Fibroblast of skin of abdomen (primary cell): ENCODE measurements around the gene CDC42BPA.
"Not testable (repeated sequence)": the region's sequence is repeated elsewhere in the genome, so short reads cannot be mapped to it uniquely, and the experiment has no call there.

Experiments used
- DNase-seq: peaks from one replicate; pipeline ENCODE4 v3.0.0-alpha.2; 2013

Gene CDC42BPA

DNA sequence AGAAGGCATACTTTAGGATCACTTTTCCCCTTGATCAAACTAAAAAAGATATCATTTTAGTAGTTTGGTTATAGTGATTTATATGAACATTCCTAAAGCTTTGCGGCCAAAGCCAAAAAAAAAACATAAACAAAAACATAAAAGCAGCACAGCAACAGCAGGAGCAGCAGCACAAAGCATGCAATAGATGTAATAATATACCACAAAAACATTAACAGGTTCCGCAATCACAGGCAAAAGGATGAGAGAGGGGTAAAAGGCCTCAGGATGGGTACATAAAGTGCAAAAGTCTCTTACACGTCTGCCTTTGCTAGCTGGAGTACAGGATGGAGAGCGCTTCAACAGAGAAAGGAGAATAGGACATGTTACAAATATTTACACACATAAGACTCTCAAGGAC, 259.2 kb downstream of the CDC42BPA start:
- DNase-seq: no peak

DNA sequence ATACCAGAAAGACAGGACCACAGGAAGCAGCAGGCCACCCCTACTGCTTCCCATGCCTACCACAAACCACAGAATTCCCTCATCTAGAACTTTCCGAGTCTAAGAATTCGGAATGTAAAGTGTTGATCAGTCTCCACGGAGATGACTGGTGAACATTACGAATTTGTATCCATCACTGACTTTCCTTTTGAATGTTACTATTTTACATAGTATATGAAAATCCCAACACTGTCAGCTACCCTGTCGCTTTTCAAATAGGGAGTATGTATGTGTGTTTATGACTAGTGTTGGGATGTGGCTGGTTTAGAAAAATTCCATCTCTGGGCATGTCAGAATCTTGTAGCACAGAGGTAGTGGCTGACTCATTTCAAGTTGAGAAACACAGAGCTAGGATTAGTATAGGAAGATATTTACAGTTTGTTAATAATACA, 260.0 kb downstream of the CDC42BPA start:
- DNase-seq: peak; percentile 55

DNA sequence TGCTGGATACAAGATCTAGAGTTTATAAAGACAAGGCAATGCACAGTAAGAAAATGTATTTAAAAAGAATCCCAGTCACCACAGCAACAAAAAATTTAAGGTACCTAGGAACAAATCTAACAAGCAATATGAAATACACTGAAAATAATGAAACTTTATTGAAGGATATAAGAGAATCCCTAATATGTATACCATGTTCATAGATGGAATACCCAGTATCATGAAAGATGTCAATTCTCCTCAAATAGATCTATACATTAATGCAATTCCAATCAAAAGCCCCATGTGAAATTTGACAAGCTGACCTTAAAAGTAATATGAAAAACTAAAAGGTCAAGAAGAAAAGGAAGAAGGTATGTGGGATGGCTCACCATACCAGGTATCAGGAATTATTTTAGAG, 269.0 kb downstream of the CDC42BPA start:
- no peak for DNase-seq

DNA sequence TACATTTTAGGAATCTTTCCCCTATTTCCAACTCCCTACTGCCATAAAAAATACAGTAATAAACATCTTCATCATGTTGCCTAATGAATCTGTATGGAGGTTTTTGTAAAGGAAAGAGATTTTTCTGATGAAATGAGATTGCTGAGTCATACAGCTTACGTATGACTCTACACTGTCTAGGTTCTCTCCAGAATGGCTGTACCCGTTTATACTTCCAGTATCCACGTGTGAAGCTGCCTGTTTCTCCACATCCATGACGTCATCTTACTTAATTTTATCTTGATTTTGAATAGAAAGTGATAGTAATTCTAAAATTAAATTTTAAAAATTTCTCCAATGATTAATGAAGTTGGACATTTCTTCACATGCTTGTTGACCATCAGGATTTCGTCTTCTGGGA, 274.5 kb downstream of the CDC42BPA start:
- peak; percentile 48 for DNase-seq

DNA sequence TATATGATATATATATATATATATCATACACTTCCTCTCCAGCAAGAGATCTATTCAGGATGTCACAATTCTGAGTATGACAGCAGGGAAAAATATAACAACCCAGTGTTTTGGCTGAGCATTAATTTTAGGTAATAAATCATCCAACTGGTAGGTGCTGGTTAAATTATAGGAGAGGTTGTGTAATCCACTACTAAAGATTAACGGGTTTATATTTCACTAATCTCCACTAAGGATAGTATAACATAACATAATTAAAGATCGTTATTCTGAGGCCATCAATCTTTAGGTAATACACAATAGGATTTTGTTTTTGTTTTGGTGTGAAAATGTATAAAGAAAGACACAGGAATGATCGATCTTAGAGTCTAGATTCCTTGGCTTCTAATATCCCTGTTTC, 276.0 kb downstream of the CDC42BPA start:
- no peak for DNase-seq

DNA sequence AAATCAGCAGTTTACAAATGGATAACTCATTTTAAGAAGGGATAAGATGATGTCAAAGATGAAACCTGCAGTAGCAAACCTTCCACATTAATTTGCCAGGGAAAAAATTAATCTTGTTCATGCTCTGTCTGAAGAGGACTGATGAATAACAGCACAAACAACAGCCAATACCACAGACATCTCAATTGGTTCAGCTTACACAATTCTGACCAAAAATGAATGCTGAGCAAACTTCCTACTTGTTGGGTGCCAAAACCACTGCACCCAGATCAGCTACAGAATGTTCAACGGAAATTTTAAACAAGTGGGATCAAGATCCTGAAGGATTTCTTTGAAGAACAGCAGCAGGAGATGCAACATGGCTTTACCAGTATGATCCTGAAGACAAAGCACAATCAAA, 279.9 kb downstream of the CDC42BPA start:
- peak; percentile 14 for DNase-seq

DNA sequence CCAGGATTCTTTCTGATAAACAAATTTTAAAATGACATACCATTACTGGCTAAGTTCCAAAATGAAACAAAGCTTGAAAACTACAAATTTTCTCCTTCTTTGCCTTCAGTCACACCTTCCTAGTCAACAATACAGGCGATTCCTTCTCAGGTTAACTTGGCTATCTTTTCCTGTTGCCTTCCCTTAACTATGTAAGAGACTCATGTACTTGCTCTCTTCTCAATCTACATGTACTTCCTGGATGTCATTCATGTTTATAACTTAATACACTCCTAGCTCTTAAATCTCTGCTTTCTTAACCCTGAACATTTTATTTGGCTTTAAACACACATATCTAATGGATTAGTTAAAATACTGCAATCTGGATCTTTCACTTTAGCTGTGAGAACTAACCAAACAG, 281.2 kb downstream of the CDC42BPA start:
- DNase-seq: no peak

DNA sequence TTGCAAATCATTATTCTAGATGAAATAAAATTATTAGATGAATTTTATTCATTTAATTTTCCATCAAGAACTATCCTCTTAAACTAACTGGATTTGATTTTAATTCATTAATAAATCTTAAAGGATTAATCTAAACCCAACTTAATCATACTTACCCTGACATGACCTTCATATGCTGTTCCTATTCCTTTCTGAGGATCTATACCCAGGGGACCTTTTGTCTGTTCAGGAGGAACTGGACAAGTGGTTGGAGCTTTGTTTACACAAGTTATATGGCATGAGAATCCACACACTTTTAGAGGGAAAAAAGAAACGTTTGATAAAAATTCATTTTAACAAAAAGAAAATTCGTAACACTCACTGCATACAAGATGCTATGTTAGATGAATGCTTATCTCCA, 283.0 kb downstream of the CDC42BPA start:
- DNase-seq: no peak

DNA sequence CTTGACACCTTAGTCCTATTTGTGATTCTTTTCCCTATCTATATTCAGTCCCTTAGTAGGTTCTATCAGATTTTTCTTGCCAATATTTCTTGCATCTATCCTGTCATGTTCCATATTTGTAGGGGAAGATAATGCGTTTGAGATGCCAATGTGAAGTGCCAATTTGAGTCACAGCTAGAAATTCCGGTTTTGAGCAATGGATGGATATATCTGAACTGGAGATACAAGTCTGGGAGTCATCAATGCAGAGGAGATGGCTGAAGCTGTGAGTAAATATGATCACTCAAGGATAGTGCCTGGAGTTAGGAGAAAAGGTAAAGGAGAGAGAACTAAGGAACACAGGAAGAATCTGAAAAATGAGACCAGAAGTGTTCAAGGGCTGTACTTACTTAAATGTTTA, 284.4 kb downstream of the CDC42BPA start:
- no peak for DNase-seq

DNA sequence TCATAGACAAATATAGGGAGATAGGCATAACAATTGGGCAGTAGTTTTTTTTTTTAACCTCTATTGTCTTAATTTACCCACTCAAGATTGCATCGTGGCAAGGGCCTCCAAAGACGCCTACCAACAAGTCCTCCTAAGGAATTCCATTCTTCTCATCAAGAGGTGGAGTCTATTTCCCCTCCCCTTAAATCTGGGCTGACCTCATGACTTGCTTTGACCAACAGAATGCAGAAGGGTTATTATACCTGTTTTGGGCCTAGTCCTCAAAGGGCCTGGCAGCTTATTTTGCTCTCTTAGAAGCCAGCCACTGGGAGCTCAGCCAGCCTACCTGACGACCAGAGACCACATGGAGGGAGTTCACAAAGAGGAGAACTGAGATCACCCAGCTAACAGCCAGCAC, 285.9 kb downstream of the CDC42BPA start:
- DNase-seq: no peak

DNA sequence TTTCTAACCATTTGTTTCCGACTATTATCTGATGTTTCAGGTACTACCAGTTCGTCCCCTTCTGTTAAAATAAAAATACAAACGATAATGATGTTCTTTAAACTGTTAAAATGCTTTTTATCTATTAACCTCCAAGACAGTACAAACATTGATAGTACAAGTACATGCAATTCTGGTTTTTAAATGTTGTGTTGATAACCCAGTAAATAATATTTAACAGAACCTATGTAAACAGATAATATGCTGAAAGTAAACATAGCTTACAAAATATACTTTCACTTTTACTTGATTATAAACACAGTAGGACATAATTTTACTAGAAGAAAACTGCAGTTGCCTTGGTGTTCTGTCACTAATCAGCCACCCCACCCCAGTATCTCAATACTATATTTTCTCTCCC, 301.3 kb downstream of the CDC42BPA start:
- no peak for DNase-seq

DNA sequence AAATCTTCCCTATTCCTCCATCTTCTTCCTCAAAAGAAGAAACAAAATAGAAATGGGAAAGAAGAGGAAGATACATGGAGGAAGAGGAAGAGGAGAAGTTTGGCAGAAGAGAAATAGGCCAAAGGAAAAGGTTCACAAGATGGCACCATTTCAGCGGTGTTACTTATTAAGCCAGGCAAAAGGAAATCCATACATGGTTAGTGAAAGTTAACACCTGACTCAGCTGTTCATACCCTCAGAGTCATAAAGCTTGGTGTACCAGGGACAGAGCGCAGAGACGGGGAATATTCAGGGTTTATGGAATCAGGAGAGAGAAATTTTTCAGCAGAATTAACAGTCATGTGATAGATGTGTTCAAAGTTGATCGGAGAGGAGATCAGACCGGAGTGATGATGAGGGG, 307.6 kb downstream of the CDC42BPA start:
- DNase-seq: no peak

DNA sequence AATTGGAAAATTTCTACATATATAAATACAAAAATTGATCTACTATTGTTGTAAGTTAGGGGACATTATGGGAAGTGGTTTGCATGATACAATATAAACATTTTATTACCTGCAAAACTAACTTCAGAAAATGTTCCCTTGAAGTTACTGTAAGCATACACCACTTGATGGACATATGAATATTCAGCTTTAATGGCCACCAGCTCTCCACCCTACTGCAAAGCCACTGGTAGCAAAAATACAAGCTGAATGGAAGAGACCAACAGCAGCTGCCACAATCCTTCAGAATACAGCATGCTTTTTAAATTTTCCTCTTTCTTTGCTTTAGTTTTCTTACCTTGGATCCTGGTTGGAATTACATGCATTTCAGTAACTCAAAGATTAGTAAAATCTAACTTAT, 308.4 kb downstream of the CDC42BPA start:
- DNase-seq: no peak

DNA sequence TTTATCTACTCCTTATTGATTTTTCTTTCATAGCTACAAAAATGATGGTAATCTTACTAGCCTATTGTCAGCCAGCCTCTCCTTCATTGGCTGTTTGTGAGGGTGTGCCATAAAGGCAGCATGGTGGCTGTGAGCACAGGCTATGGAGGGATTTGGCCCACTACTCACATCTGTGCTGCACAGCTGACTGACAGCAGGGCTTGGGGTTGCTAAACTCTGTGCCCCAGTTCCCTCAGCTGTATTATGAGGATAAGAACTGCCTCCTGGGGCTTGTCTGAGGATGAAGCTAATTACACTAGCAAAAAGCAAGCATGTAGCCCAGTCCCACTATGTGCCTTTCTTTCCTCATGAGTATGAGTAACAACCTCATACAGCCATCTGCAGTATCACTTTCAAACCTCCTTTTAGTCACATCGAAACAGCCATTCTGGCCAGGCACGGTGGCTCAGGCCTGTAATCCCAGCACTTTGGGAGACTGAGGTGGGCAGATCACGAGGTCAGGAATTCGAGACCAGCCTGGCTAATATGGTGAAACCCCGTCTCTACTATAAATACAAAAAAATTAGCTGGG, 312.0 kb downstream of the CDC42BPA start:
- DNase-seq: no peak

DNA sequence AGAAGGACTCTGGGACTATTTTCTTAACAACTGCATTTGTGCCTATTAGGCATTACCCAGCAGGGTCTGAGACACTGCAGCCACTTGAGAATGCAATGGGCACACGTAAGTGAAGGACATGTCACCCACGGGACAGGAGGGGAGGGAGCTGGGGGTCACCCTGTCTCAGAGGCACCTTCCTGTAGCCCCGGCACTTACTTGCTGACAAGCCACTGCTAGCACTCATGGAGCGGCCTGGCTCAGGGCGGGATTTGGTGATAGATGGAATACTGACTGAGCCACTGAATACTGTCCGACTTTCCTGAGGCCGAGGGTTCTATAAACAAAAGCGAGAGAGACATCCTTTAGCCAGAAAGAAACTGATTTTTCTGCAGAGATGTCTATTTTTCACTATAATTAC, 313.5 kb downstream of the CDC42BPA start:
- DNase-seq: no peak

DNA sequence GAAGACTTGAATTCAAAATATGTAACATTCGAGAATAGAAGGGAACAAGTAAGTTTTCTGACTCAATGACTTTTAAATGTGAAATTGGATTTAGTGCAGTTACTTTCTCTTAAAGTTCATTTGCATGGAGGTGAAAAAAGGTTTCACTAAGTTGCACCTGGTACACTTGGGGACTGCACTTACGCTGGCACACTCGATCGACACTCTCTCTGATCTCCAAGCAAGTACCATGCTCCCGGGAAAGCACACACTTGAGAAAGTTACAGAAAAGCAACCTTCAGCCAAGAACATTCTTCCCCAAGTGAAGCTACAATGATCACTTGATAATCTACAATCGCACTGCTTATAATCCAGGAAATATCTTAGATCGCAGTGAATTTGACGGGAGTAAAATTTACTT, 315.1 kb downstream of the CDC42BPA start:
- DNase-seq: no peak

DNA sequence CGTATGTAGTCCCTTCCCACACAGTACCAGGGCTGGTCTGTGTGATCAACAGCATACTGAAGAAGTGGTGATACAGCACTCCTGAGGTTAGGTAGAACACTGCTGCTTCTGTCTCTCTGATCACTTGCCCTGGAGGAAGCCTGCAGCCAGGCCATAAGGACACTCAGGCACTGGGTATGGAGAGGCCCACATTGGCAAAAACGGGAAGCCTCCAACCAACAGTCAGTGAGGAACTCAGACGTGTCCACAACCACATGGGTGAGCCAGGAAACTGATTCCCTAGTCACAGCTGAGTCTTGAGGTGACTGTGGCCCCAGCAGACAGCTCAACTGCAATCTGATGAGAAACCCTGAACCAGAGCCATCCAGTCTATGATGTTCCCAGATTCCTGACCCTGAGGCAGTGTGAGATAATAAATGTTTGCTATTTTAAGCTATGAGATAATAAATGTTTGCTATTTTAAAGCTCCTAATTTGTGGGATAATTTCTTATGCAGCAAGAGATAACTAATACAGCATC, 315.7 kb downstream of the CDC42BPA start:
- DNase-seq: no peak

DNA sequence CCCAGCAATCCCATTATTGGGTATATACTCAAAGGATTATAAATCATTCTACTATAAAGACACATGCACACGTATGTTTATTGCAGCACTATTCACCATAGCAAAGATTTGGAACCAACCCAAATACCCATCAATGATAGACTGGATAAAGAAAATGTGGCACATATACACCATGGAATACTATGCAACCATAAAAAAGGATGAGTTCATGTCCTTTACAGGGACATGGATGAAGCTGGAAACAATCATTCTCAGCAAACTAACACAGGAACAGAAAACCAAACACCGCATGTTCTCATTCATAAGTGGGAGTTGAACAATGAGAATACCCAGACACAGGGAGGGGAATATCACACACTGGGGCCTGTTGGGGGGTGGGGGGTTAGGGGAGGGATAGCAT, 318.7 kb downstream of the CDC42BPA start:
- DNase-seq: not testable (repeated sequence)

DNA sequence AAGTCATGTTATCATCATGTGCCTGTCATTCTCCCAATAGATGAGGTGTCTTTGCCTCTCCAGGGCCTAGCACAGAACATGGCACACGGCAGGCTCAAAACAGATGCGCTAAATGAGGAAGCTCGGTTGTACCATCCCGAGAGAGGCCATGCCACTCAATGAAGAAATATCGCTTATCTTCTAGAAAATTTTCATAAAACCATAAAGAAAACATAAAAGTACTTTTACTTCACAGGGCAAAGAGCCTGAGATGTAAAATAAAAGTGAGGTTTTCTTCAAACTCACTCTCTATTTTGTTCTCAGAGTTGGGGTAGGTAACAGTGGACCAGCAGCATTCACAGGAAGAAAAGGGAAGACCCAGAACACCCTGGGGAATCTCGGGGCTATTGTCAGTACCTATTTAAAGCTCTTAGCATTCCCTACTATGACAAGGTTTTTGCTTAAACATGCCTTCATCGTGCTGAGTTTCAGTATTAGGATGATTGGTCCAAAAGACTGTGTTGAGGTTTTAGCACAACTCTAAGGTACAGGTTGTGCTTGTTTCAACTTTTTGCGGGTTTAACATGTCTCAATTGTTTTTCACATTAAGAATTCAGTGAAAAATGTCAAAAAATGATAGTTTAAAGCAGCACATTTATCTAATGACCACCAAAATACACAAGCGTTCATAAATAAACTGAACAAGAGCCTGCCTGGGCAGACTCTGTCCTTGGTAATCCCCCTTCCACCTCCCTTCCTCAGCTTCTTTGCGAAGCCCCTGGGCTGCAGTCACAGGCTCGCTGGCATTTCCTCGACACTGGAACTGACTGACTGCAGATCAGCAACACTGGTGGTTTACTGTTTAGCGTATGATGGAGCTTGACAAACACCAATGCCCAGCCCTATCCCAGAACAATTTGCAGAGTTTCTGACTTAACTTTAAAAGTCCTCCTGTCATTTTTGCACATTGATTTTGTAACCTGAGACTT, 322.6 kb downstream of the CDC42BPA start:
- DNase-seq: no peak

DNA sequence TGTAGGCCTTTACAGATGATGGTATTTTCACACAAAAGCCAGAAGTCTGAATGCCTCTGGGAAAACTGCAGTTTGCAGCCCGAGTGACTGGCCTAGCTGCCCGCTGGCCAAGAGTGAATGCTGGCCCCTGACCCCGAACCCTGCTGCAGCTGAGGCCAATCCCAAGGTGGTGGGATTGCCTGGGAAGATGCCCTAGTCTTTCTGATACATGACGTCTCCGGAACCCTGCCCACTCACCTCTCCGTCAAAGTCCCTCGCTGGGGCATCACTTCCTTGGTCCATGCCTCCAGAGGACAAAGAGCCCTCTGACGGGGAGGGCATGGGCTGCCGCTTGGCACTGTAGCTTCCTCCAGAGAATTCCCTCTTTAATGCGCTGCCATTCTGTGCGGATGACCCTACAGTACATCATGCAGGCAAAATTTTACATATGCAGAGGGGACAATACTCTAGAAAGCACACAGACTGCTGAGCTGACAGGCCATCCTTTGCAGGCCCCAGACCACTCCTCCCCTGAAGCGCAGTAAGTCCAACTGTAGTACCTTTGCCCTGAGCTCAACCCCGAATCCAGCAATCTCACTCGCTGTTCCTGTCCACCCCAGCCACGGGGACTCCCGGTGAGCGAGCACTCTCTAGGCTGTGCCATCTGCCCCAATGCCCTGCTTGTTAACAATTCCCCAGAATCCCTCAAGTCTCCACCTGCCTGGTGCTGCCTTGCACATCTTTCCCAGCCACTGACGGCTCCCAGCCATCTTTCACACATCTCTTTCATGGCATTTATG, 323.5 kb downstream of the CDC42BPA start:
- no peak for DNase-seq

DNA sequence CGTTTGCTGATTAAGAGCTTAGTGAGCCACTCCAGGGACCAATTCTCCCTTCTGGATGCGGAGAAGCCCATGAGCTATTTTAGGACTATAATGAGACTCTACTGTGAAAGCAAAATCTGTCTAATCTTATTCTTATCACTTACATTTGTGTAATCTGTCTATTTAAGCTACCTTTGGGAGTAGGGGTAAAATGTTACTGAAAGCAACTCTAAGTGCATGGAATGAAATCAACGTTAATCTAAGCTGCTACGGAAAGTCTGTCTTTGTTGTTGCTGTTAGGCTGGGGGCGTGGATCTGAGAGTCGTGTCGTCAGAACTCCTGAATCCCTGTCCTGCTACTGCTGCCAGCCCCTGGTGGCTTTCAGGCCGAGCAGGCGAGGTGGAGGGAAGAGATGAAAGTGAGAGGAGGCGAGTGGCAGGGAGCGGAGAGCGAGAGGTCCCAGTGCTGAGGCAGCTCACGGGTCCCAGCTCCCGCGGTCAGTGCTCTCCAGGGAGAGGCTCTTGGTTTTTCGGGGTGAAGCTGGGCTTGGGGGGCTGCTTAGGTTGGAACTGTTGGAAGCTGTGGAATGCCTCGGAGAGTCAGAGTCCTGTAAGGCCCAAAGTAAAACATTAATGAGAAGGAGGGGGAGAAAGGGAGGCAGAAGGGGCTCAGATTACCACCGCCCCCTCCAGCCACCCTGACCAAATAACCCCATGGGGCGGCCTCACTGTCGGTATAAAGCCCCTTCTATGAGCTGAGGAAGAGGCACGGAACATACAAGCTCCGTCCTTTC, 324.3 kb downstream of the CDC42BPA start:
- no peak for DNase-seq

DNA sequence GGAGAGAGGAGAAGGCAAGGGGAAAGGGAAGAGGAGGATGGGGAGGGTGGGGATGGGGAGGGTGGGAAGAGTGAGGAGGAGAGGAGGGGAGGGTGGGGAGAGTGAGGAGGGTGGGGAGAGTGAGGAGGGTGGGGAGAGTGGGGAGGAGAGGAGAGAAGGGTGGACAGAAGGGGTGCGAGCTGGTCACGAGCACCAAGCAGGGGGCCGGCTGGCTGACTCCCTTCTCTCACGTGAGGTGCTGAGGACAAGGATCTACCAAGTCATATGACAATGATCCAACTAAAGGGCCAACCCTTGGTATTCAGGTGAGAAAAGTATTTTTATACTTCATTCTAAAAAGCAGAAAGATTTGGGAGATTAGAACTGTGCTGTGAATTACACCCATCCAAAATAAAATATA, 326.4 kb downstream of the CDC42BPA start:
- no peak for DNase-seq
